Measurements from ENCODE around the gene SIN3B. TPM values are rescaled to one million over a fixed set of nuclear protein-coding genes. Genes with fewer than 3 reads are reported as not detected.
A peak's percentile ranks its signal among the peaks of the same experiment; 100 is the strongest.

The SIN3B gene
- total and polyA plus RNA-seq, 9 of the 15 experiments (the other 6 are each of a cell fraction or from before 2014, with no cell fraction given), result 0.51 to 34.2 (median 14.3) TPM

DNA sequence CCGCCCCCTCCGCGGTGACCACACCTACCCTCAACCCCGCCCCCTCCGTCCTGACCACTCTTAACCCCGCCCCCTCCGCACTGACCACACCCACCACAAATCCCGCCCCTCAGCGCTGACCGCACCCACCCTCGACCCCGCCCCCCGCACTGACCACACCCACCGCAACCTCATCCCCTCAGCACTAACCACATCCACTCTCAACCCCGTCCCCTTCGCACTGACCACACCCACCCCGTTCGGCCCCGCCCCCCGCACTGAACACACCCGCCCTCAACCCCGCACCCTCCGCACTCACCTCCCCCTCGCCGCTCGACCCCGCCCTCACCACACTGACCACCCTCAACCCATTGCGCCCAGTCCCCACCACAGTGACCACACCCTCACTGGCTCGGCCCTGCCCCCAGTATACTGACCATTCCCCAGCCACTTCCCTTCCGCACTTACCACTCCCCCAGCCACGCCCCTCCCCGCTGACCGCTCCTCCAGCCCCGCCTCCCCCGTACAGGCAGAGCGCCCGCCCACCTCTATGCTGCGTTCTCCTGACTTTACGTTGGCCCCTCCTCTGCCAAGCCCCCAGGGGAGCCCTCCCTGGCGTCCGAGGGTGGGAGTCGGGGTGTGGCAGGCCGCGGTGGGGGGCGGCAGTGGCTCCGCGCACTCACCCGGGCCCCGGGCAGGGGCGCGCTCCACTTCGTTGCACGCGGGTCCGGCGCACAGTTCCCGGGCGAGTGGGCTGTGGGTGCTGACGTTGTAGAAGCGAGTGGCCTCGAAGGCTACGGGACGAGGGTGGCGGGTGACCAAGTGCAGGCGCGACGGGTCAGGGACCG lies 68.0 kb downstream of the SIN3B start (continued):
- TF ChIP-seq ZNF436 (CRISPR knock-in tag; IDR thresholded peaks at IDR 0.05), result no peak
- 0 out of 2 replicates have a peak, but pooled peaks have one; percentile 0 for TF ChIP-seq ZKSCAN1 (IDR thresholded peaks at IDR 0.05; ENCODE audit: low read depth, low read length)
- TF ChIP-seq ZNF395 (CRISPR knock-in tag; IDR thresholded peaks at IDR 0.05), result no peak
- no peak for TF ChIP-seq CSDE1 (IDR thresholded peaks at IDR 0.05)
- peak in 1 of 2 experiments; percentile 81; a peak in 2 of 4 replicates for TF ChIP-seq MNT (conservative IDR thresholded peaks at IDR 0.05)
- TF ChIP-seq FOXK2 (conservative IDR thresholded peaks at IDR 0.05 in 1 of 2, IDR thresholded peaks at IDR 0.05 in 1 of 2; ENCODE audit: low read depth in 2 of 2), result peak; percentile 48 to 50; a peak in 3 of 4 replicates
- TF ChIP-seq FOXO4 (CRISPR knock-in tag; IDR thresholded peaks at IDR 0.05), result 0 out of 2 replicates have a peak, but pooled peaks have one; percentile 49
- TF ChIP-seq PHTF2 (CRISPR knock-in tag; IDR thresholded peaks at IDR 0.05), result no peak
- no peak for TF ChIP-seq ZNF253 (CRISPR knock-in tag; conservative IDR thresholded peaks at IDR 0.05)
- peak; percentile 65; the same call in 1 of the 2 replicates for TF ChIP-seq SAFB (IDR thresholded peaks at IDR 0.05; ENCODE audit: borderline replicate concordance, low read depth, low read length)
- TF ChIP-seq, protein P1, sequence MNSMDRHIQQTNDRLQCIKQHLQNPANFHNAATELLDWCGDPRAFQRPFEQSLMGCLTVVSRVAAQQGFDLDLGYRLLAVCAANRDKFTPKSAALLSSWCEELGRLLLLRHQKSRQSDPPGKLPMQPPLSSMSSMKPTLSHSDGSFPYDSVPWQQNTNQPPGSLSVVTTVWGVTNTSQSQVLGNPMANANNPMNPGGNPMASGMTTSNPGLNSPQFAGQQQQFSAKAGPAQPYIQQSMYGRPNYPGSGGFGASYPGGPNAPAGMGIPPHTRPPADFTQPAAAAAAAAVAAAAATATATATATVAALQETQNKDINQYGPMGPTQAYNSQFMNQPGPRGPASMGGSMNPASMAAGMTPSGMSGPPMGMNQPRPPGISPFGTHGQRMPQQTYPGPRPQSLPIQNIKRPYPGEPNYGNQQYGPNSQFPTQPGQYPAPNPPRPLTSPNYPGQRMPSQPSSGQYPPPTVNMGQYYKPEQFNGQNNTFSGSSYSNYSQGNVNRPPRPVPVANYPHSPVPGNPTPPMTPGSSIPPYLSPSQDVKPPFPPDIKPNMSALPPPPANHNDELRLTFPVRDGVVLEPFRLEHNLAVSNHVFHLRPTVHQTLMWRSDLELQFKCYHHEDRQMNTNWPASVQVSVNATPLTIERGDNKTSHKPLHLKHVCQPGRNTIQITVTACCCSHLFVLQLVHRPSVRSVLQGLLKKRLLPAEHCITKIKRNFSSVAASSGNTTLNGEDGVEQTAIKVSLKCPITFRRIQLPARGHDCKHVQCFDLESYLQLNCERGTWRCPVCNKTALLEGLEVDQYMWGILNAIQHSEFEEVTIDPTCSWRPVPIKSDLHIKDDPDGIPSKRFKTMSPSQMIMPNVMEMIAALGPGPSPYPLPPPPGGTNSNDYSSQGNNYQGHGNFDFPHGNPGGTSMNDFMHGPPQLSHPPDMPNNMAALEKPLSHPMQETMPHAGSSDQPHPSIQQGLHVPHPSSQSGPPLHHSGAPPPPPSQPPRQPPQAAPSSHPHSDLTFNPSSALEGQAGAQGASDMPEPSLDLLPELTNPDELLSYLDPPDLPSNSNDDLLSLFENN (IDR thresholded peaks at IDR 0.05; ENCODE audit: low read depth in 2 of 2, low read length in 2 of 2), result 0 out of 4 replicates have a peak, but pooled peaks of 1 of the 2 experiments have one; percentile 10
- TF ChIP-seq SIN3A (IDR thresholded peaks at IDR 0.05; ENCODE audit: borderline replicate concordance in 2 of 2, control insufficient read depth in 1 of 2, low read depth in 2 of 2, low read length in 2 of 2), result peak in 1 of 2 experiments; percentile 4; a peak in 1 of 4 replicates
- no peak for TF ChIP-seq SMAD1 (IDR thresholded peaks at IDR 0.05; ENCODE audit: low read depth, low read length, partially characterized antibody)
- TF ChIP-seq, protein P2, sequence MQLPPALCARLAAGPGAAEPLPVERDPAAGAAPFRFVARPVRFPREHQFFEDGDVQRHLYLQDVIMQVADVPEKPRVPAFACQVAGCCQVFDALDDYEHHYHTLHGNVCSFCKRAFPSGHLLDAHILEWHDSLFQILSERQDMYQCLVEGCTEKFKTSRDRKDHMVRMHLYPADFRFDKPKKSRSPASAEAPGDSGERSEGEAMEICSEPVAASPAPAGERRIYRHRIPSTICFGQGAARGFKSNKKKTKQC (CRISPR knock-in tag; IDR thresholded peaks at IDR 0.05), result peak; percentile 53; the same call in 1 of the 2 replicates
- peak; percentile 88 for TF ChIP-seq HMGN3 (IDR thresholded peaks at IDR 0.05; ENCODE audit: borderline replicate concordance, extremely low read depth, insufficient read length, low read depth, low read length)
- TF ChIP-seq MEF2A (IDR thresholded peaks at IDR 0.05; ENCODE audit: control insufficient read depth, low read depth, low read length), result no peak
